ENCODE data around the gene POLR2E.

Gene POLR2E

DNA sequence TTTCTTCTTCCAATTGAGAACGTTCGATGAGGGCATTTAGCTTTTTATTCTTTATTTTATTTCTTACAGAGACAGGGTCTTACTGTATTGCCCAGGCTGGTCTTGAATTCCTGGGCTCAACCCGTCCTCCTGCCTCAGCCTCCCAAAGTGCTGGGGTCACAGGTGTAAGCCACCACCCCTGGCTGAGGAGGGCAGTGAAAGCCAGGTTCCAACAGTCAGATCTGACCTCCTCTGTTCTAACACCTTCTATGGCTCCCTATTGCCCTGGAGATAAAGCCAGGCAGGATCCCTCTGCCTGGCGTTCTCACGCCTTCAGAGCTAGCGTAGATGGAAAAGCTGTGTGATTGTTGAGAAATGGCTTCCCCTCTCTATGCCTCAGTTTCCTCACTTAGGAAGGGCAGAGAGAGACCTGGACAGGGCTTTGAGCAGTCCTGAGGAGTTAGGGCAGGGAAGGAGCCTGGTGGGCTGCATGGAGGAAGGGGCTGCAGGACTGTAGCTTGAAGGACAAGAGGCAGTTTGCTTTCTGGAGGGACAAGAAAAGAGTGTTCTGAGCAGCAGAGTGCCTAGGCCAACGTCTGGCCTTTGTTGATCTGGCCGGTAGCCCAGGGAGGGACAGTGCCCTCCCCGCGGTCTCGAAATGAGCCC, 22.7 kb downstream of the POLR2E start:
- Histone ChIP-seq H3K27ac (replicated peaks) (no peak overlapping the region), H3K4me3 (replicated peaks; ENCODE audit: insufficient read depth, low read length) (no peak overlapping the region), H3K27me3 (ENCODE audit: insufficient read depth, poor library complexity, severe bottlenecking) (no peaks in the 10 kb centered on the region)
- TF ChIP-seq POLR2AphosphoS5 (IDR thresholded peaks at IDR 0.05; ENCODE audit: low read depth) (no peak), GABPA (IDR thresholded peaks at IDR 0.05; ENCODE audit: low read depth) (no peak)
- TF ChIP-seq, protein P1, sequence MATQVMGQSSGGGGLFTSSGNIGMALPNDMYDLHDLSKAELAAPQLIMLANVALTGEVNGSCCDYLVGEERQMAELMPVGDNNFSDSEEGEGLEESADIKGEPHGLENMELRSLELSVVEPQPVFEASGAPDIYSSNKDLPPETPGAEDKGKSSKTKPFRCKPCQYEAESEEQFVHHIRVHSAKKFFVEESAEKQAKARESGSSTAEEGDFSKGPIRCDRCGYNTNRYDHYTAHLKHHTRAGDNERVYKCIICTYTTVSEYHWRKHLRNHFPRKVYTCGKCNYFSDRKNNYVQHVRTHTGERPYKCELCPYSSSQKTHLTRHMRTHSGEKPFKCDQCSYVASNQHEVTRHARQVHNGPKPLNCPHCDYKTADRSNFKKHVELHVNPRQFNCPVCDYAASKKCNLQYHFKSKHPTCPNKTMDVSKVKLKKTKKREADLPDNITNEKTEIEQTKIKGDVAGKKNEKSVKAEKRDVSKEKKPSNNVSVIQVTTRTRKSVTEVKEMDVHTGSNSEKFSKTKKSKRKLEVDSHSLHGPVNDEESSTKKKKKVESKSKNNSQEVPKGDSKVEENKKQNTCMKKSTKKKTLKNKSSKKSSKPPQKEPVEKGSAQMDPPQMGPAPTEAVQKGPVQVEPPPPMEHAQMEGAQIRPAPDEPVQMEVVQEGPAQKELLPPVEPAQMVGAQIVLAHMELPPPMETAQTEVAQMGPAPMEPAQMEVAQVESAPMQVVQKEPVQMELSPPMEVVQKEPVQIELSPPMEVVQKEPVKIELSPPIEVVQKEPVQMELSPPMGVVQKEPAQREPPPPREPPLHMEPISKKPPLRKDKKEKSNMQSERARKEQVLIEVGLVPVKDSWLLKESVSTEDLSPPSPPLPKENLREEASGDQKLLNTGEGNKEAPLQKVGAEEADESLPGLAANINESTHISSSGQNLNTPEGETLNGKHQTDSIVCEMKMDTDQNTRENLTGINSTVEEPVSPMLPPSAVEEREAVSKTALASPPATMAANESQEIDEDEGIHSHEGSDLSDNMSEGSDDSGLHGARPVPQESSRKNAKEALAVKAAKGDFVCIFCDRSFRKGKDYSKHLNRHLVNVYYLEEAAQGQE (IDR thresholded peaks at IDR 0.05; ENCODE audit: insufficient replicate concordance, low read depth), result no peak
- no peak for DNase-seq (ENCODE audit: low read depth in 1 of 2, low spot score in 1 of 2)

DNA sequence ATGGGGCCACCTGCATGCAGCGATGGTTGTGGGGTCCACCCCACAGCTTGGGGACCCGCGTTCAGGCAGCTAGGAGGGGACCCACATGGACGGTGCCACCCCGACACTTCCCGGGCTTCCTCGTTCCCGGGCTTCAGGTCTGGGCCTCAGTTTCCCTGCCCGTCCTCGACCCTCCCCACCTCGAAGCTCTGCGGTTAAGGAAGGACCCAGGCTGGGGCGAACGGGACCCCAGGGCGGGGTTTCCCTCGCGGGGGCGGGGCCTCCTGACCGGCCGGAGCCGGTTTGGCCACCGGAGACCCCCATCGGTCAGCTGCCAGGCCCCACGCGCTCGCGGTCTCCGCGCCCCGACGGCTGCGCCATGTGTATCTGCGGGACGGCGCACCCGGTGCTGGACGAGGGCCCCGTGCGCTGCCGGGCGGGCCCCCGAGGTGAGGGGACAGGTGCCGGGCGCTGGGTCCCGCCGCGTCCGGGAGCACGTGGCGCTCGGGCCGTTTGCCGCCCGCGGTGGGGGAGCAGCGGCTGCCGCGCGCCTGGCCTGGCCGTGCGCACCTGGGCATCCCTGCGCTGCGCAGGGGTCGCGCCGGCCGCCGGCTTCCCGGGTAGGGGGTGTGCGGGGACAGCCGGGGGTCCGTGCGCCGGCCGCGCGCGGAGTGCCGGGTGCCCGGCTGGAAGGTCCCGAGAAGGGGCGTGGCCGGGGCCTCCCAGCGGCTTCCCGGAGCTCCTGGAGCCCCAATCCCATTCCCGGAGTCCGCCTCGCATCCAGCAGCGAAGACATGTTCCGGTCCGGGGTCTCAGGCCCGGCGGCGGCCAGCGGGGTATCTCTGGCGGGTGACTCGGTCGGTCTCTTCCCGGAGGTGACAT, 24.0 kb downstream of the POLR2E start:
- H3K27me3 ChIP-seq (ENCODE audit: insufficient read depth, poor library complexity, severe bottlenecking), result no peaks in the 10 kb centered on the region
- H3K27ac ChIP-seq (replicated peaks), result no peak overlapping the region
- TF ChIP-seq, protein P1 (IDR thresholded peaks at IDR 0.05; ENCODE audit: insufficient replicate concordance, low read depth), result no peak
- no peak overlapping the region for H3K4me3 ChIP-seq (replicated peaks; ENCODE audit: insufficient read depth, low read length)
- DNase-seq (ENCODE audit: low read depth in 1 of 2, low spot score in 1 of 2), result no peak

DNA sequence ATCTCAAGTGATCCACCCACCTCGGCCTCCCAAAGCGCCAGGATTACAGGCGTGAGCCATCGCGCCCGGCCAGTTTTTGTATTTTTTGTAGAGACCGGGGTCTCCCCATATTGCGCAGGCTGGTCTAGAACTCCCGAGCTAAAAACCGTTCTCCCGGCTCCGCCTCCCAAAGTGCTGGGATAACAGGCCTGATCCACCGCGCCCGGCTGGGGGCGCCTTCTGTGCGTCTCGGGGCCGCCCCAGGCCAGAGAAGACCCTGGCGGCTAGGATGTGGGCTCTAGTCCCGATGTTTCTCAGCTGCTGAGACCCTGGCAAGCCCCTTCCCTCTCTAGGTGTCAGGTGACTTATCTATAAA, 24.6 kb downstream of the POLR2E start:
- no peak overlapping the region for H3K4me3 ChIP-seq (replicated peaks; ENCODE audit: insufficient read depth, low read length)
- DNase-seq (ENCODE audit: low read depth in 1 of 2, low spot score in 1 of 2), result no peak
- TF ChIP-seq POLR2AphosphoS5 (IDR thresholded peaks at IDR 0.05; ENCODE audit: low read depth) (no peak), SPI1 (IDR thresholded peaks at IDR 0.05; ENCODE audit: borderline replicate concordance, low read depth) (no peak), GABPA (IDR thresholded peaks at IDR 0.05; ENCODE audit: low read depth) (no peak)
- TF ChIP-seq, protein P1 (IDR thresholded peaks at IDR 0.05; ENCODE audit: insufficient replicate concordance, low read depth), result no peak
- TF ChIP-seq, protein P2, sequence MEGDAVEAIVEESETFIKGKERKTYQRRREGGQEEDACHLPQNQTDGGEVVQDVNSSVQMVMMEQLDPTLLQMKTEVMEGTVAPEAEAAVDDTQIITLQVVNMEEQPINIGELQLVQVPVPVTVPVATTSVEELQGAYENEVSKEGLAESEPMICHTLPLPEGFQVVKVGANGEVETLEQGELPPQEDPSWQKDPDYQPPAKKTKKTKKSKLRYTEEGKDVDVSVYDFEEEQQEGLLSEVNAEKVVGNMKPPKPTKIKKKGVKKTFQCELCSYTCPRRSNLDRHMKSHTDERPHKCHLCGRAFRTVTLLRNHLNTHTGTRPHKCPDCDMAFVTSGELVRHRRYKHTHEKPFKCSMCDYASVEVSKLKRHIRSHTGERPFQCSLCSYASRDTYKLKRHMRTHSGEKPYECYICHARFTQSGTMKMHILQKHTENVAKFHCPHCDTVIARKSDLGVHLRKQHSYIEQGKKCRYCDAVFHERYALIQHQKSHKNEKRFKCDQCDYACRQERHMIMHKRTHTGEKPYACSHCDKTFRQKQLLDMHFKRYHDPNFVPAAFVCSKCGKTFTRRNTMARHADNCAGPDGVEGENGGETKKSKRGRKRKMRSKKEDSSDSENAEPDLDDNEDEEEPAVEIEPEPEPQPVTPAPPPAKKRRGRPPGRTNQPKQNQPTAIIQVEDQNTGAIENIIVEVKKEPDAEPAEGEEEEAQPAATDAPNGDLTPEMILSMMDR (IDR thresholded peaks at IDR 0.05; ENCODE audit: insufficient read depth, low read length), result no peak
- H3K27me3 ChIP-seq (ENCODE audit: insufficient read depth, poor library complexity, severe bottlenecking), result no peaks in the 10 kb centered on the region
- H3K27ac ChIP-seq (replicated peaks), result no peak overlapping the region
